BLaER1 (cell line): ENCODE results near the gene RPS6KA1.

Experiments used
- H3K27ac ChIP-seq: shearing (Covaris generic); formaldehyde crosslinking; 2 replicates; pipeline ENCODE4 v1.8.1; 2022
- H3K27me3 ChIP-seq: shearing (Covaris generic); formaldehyde crosslinking; 2 replicates; pipeline ENCODE4 v1.8.1; 2022
- H3K36me3 ChIP-seq: shearing (Covaris generic); formaldehyde crosslinking; 2 replicates; pipeline ENCODE4 v1.8.1; 2022
- H3K4me1 ChIP-seq: shearing (Covaris generic); formaldehyde crosslinking; 2 replicates; pipeline ENCODE4 v1.8.1; 2022
- H3K4me2 ChIP-seq: shearing (Covaris generic); formaldehyde crosslinking; 2 replicates; pipeline ENCODE4 v1.8.1; 2022
- H3K4me3 ChIP-seq: shearing (Covaris generic); formaldehyde crosslinking; 2 replicates; pipeline ENCODE4 v1.8.1; 2022
- H3K9ac ChIP-seq: shearing (Covaris generic); formaldehyde crosslinking; 2 replicates; pipeline ENCODE4 v1.8.1; 2022
- H3K9me3 ChIP-seq: shearing (Covaris generic); formaldehyde crosslinking; 2 replicates; pipeline ENCODE4 v1.8.1; 2022
- H4K20me1 ChIP-seq: shearing (Covaris generic); formaldehyde crosslinking; 2 replicates; pipeline ENCODE4 v1.8.1; 2022
- Cebpa-rat ChIP-seq: shearing (Covaris generic); IDR thresholded peaks from 2 replicates; pipeline ENCODE4 v1.8.1; 2022

The RPS6KA1 gene

DNA sequence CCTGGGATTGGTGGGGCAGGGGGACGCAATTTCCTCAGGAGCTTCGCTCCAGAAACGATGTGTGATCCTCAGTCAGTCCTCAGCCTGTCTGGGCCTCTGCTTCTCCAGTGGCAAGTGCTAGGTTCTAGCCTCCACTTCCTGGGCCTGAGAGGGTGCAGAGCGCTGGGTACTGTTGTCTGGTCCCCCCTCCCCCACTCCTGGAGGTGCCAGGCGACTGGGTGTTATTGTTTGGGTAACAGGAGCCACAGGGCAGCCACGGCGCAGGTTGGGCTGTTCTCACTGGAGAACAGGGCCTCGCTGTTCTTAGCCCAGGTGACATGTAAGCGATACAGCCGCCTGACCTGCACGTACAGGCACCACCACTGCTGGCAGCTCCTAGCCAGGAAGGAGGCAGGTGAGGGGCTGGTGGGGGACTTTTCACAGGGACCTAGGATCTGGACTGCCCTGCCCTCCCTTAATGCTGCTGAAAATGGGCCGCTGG, 2.1 kb downstream of the RPS6KA1 start:
- 0 out of 2 replicates have a peak, but pooled peaks cover 3% of the 10 kb centered on the region for H3K36me3 ChIP-seq
- peak overlapping the region; percentile 92 for H3K9ac ChIP-seq
- no peaks in the 10 kb centered on the region for H3K27me3 ChIP-seq
- peaks cover 56% of the 10 kb centered on the region for H4K20me1 ChIP-seq
- H3K9me3 ChIP-seq = no peaks in the 10 kb centered on the region
- peak overlapping the region; percentile 98 for H3K4me3 ChIP-seq
- peaks cover 66% of the 10 kb centered on the region for H3K4me1 ChIP-seq
- H3K27ac ChIP-seq = peak overlapping the region; percentile 88
- H3K4me2 ChIP-seq = peak overlapping the region; percentile 100
- no peak for TF ChIP-seq Cebpa-rat

DNA sequence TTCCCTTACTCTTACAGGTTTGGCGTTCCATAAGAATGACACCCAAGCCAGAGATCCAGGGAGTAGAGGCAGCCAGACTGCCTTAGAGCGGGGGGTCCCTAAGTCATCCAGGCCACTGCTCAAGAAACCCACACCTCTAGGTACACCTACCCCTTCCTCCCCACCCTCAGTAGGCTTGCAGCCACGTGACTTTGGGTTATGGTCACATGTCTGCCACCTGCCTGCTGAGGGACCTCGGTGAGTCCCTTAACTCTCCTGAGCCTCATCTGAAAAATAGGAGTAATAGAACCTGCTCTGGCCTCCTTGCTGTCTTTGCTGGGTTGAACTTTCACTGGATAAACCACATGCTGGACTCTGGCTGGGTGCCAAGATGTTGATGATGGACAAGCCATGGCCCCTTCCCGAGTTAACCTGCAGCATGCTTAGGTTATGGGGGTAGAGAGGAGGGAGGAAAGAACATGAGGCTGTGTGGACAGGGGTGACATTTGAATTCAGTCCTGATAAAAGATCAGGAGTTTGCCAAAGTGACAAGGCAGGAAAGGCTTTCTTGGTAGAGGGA, 4.5 kb downstream of the RPS6KA1 start:
- Histone ChIP-seq H3K9me3 (no peaks in the 10 kb centered on the region), H3K27ac (peak overlapping the region; percentile 75), H3K4me1 (peaks cover 89% of the 10 kb centered on the region), H3K9ac (peak overlapping the region; percentile 19; the same call in 1 of the 2 replicates), H3K36me3 (peaks cover 15% of the 10 kb centered on the region; the same call in 1 of the 2 replicates), H3K27me3 (no peaks in the 10 kb centered on the region), H3K4me3 (no peak overlapping the region; the same call in 1 of the 2 replicates), H4K20me1 (peaks cover 56% of the 10 kb centered on the region), H3K4me2 (peak overlapping the region; percentile 100)
- no peak for TF ChIP-seq Cebpa-rat

DNA sequence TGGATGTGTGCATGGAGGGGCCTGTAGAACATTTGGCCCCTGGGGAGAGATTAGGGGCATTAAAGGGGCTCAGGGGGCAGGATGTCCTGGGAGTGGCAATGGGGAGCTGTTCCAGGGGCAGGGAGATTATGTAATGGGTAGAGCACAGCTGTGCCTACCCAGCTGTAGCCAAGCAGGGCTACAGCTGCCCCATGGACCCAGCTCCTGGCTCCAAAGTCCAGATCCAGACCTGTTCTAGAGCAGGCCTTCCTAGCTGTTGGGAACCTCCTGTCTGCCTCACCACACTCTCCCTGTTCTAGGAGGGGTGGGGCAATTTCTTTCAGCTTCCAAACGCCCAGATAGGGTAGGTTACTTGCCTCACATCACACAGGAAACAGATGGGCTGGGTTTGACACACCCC, 5.6 kb downstream of the RPS6KA1 start:
- TF ChIP-seq Cebpa-rat = peak; percentile 37; the same call in 1 of the 2 replicates
- Histone ChIP-seq H3K27ac (peak overlapping the region; percentile 75), H3K4me2 (peak overlapping the region; percentile 100), H3K9ac (peak overlapping the region; percentile 13), H3K36me3 (peaks cover 15% of the 10 kb centered on the region; the same call in 1 of the 2 replicates), H3K4me3 (peak overlapping the region; percentile 31; the same call in 1 of the 2 replicates), H3K9me3 (no peaks in the 10 kb centered on the region), H4K20me1 (peaks cover 52% of the 10 kb centered on the region), H3K4me1 (peaks cover 100% of the 10 kb centered on the region), H3K27me3 (no peaks in the 10 kb centered on the region)

DNA sequence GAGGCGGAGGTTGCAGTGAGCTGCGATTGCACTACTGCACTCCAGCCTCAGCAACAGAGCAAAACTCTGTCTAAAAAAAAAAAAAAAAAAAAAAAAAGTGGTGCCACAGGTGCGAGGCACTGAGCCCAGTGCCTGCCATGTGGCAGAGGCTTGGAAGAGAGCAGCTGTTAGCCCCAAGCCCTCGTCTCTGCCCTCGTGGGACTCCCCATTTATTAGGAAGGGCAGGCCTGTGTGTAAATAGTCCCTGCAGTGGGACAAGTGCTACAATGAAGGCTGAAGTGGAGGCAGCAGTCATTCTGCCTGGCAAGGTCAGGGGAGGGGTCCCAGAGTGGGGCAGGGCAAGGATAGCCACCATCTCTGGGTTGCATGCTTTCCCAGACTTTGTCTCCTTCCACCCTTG, 6.5 kb downstream of the RPS6KA1 start:
- TF ChIP-seq Cebpa-rat = no peak

DNA sequence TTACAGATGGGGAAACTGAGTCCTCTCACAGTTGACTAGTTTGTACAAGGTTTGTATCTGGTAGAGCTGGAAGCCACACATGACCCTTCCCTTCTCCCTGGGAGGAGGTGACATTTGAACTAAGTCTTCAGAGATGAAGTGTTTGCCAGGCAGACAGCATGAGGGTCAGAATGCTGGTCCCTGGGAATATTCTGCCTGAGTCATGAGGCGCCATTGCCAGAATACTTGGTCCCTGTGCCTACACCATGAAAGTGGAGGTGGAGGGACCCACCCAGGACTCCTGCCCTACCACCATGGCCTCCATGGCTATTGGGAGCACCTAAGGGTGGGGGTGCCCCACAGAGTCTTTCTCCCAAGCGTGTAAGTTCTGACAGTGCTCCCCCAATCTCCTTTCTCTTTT, 7.0 kb downstream of the RPS6KA1 start:
- peaks cover 15% of the 10 kb centered on the region; the same call in 1 of the 2 replicates for H3K36me3 ChIP-seq
- H3K9ac ChIP-seq = no peak overlapping the region
- peaks cover 100% of the 10 kb centered on the region for H3K4me1 ChIP-seq
- H3K27me3 ChIP-seq = no peaks in the 10 kb centered on the region
- peak overlapping the region; percentile 52 for H3K27ac ChIP-seq
- TF ChIP-seq Cebpa-rat = no peak
- no peak overlapping the region for H3K4me3 ChIP-seq
- peaks cover 39% of the 10 kb centered on the region for H4K20me1 ChIP-seq
- H3K9me3 ChIP-seq = no peaks in the 10 kb centered on the region
- peak overlapping the region; percentile 100 for H3K4me2 ChIP-seq

More for the DNA sequence above, 6.5 kb downstream of the RPS6KA1 start:
- Histone ChIP-seq H3K4me2 (peak overlapping the region; percentile 100), H3K4me1 (peaks cover 100% of the 10 kb centered on the region), H3K27me3 (no peaks in the 10 kb centered on the region), H3K9ac (no peak overlapping the region), H4K20me1 (peaks cover 43% of the 10 kb centered on the region), H3K27ac (peak overlapping the region; percentile 75), H3K36me3 (peaks cover 15% of the 10 kb centered on the region; the same call in 1 of the 2 replicates), H3K4me3 (no peak overlapping the region), H3K9me3 (no peaks in the 10 kb centered on the region)

DNA sequence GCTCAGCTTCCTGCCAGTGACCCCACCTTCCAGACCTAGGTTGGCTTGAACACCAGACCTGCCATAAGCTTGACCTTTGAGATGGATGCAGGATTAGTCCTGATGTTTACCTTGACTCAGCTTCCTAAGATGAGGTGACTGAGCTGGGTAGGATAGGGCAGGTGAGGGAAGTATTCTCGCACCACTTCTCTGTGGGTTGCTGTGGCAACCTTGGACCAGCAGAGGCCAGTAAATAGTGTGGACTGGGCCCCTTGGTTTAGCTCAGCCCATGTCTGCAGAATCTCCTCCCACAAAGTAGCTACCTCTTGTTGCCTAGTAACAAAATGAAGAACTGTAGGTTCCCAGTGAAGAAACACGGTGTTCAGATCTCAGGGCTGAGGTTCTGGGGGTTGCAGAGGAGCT, 8.4 kb downstream of the RPS6KA1 start:
- Histone ChIP-seq H3K9ac (no peak overlapping the region), H3K36me3 (peaks cover 15% of the 10 kb centered on the region; the same call in 1 of the 2 replicates), H4K20me1 (peaks cover 24% of the 10 kb centered on the region; the same call in 1 of the 2 replicates), H3K4me3 (no peak overlapping the region), H3K27me3 (no peaks in the 10 kb centered on the region), H3K9me3 (no peaks in the 10 kb centered on the region), H3K4me2 (peak overlapping the region; percentile 100), H3K27ac (peak overlapping the region; percentile 52; the same call in 1 of the 2 replicates), H3K4me1 (peaks cover 99% of the 10 kb centered on the region)
- no peak for TF ChIP-seq Cebpa-rat

DNA sequence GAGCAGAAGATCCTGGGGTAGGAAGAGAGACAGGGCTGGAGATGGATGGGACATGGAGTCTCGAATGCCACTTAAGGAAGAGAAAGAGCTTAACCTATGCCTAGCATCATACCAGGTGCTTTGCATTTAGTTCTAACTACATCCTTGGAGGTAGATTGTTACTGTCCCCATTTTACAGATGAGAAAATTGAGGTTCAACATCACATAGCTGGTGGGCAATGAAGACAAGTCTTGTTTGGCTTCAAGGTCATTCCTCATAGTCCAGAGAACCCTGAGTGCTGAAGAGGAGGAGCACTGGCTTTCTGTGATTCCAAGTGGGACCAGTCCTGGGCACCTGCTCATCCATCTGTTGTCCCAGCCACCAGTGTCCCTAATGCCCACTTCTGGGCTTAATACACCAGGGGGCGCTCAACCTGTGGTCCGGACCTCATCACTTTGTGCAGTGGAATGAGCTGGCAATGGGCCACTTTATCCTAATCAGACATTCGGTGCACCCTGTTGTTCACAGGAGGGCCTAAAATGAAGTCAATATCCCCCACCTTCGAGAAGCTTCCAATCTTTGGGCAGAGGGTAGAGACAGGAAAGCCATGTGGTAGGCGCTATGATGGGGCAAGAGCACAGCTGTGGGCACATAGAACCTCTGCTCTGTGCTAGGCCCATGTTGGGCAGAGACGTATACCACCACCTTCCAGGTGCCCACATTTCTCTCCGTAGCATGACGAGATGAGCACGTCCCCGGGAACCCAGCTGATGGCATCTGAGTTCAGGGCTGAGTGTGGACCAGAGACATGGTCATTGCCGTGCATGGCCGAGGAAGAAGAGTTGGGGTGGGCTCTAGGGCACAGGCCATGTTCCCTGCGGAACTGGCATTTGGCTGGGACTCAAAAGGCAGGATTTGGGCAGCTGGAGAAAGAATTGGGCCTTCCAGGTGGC, 9.2 kb downstream of the RPS6KA1 start:
- Histone ChIP-seq H3K4me1 (peaks cover 99% of the 10 kb centered on the region), H3K9ac (peak overlapping the region; percentile 77; the same call in 1 of the 2 replicates), H3K36me3 (peaks cover 15% of the 10 kb centered on the region; the same call in 1 of the 2 replicates), H3K9me3 (no peaks in the 10 kb centered on the region), H3K27ac (peak overlapping the region; percentile 93), H3K4me3 (no peak overlapping the region; the same call in 1 of the 2 replicates), H4K20me1 (peaks cover 21% of the 10 kb centered on the region; the same call in 1 of the 2 replicates), H3K27me3 (no peaks in the 10 kb centered on the region), H3K4me2 (peak overlapping the region; percentile 100)
- TF ChIP-seq Cebpa-rat = no peak

DNA sequence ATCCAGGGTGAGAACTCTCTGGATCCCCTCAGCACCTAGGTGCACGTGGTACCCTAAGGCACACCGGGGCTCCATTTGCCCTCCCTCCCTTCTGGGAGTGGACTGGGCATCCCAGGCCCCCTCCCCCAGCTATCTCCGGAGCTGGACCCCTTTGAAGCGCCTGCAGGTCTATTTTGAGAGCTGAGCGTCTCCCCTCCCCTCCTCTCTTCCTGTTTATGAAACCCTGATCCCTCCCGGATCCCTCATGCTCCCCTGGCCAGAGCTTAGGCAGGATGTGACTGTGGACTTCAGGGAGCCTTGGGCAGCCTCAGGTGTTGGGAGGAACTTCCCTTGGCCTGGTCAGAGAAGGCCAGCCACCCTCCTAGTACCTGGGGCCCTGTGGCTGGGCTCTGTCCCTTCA, 10.2 kb downstream of the RPS6KA1 start:
- no peak for TF ChIP-seq Cebpa-rat
- Histone ChIP-seq H3K27ac (peak overlapping the region; percentile 93), H3K4me1 (peaks cover 99% of the 10 kb centered on the region)

DNA sequence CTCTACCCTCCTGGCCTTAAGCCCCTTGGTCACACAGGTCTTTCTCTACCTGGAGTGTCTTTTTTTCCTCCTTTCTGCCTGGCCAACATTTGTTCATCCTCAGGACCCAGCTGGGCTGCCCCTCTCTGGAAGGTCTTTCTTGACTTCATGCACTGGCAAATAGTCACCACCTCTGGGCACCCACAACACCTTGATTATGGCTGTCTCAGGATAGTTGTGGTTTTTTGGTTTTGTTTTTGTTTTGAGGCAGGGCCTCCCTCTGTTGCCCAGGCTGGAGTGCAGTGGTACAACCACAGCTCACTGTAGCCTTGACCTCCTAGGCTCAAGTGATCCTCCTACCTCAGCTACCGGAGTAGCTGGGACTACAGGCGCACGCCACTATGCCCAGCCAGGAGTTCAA, 10.8 kb downstream of the RPS6KA1 start:
- TF ChIP-seq Cebpa-rat = no peak
- H3K36me3 ChIP-seq = peaks cover 15% of the 10 kb centered on the region; the same call in 1 of the 2 replicates
- no peaks in the 10 kb centered on the region for H3K9me3 ChIP-seq
- peak overlapping the region; percentile 93 for H3K27ac ChIP-seq
- no peaks in the 10 kb centered on the region for H3K27me3 ChIP-seq
- peaks cover 99% of the 10 kb centered on the region for H3K4me1 ChIP-seq
- H3K9ac ChIP-seq = peak overlapping the region; percentile 77
- peaks cover 5% of the 10 kb centered on the region; the same call in 1 of the 2 replicates for H4K20me1 ChIP-seq
- peak overlapping the region; percentile 100 for H3K4me2 ChIP-seq
- H3K4me3 ChIP-seq = peak overlapping the region; percentile 51; the same call in 1 of the 2 replicates

More for the DNA sequence above, 10.2 kb downstream of the RPS6KA1 start:
- peaks cover 15% of the 10 kb centered on the region; the same call in 1 of the 2 replicates for H3K36me3 ChIP-seq
- peak overlapping the region; percentile 100 for H3K4me2 ChIP-seq
- peak overlapping the region; percentile 77 for H3K9ac ChIP-seq
- peak overlapping the region; percentile 51 for H3K4me3 ChIP-seq
- H3K27me3 ChIP-seq = no peaks in the 10 kb centered on the region
- peaks cover 11% of the 10 kb centered on the region; the same call in 1 of the 2 replicates for H4K20me1 ChIP-seq
- no peaks in the 10 kb centered on the region for H3K9me3 ChIP-seq
